ENCODE data around the gene NAPSA. TPM values are rescaled to one million over a fixed set of nuclear protein-coding genes. Genes with fewer than 3 reads are reported as not detected.

NAPSA gene
- polyA plus RNA-seq, 1 donor from 2014 or later: not detected

- Histone ChIP-seq H3K4me2 (ENCODE audit: low read length) (no peak overlapping the region), H4K20me1 (ENCODE audit: insufficient read depth) (no peaks in the 10 kb centered on the region), H3K4me3 (ENCODE audit: low read length) (no peak overlapping the region), H3K9me3 (ENCODE audit: low read length) (no peaks in the 10 kb centered on the region), H3K9ac (ENCODE audit: low read length) (no peak overlapping the region), H3K9me2 (ENCODE audit: insufficient read depth, low read length) (no peaks in the 10 kb centered on the region), H3K27me3 (ENCODE audit: insufficient read depth, low read depth, low read length) (no peaks in the 10 kb centered on the region), H3F3A (ENCODE audit: insufficient read depth, low read length, poor library complexity, severe bottlenecking) (peaks cover 4% of the 10 kb centered on the region), H3K27ac (ENCODE audit: low read length) (no peak overlapping the region), H3K79me2 (replicated peaks; ENCODE audit: insufficient read depth, low read length) (no peaks in the 10 kb centered on the region), H2AFZ (ENCODE audit: low read depth, low read length) (no peak overlapping the region), H3K36me3 (ENCODE audit: insufficient read depth, low read length) (no peaks in the 10 kb centered on the region)
- TF ChIP-seq REST (IDR thresholded peaks at IDR 0.05; ENCODE audit: borderline replicate concordance) (no peak), MXI1 (conservative IDR thresholded peaks at IDR 0.05; ENCODE audit: poor library complexity, severe bottlenecking) (no peak), SMC3 (conservative IDR thresholded peaks at IDR 0.05; ENCODE audit: poor library complexity) (no peak), POLR2AphosphoS5 (IDR thresholded peaks at IDR 0.05) (no peak), EZH2 (IDR thresholded peaks at IDR 0.05; ENCODE audit: borderline replicate concordance, insufficient read depth, low read length, poor library complexity, severe bottlenecking) (no peak)
Measured at GRCh38 chr19:50387176-50387867, 21.9 kb upstream of the NAPSA start.

- Histone ChIP-seq H4K20me1 (ENCODE audit: insufficient read depth) (no peaks in the 10 kb centered on the region), H3K9ac (ENCODE audit: low read length) (peak overlapping the region; percentile 58), H3K79me2 (replicated peaks; ENCODE audit: insufficient read depth, low read length) (no peaks in the 10 kb centered on the region), H3K4me3 (ENCODE audit: low read length) (peak overlapping the region; percentile 83), H3K27ac (ENCODE audit: low read length) (no peak overlapping the region), H3K9me2 (ENCODE audit: insufficient read depth, low read length) (no peaks in the 10 kb centered on the region), H2AFZ (ENCODE audit: low read depth, low read length) (peak overlapping the region; percentile 29), H3K4me2 (ENCODE audit: low read length) (peak overlapping the region; percentile 82), H3K36me3 (ENCODE audit: insufficient read depth, low read length) (no peaks in the 10 kb centered on the region), H3K9me3 (ENCODE audit: low read length) (no peaks in the 10 kb centered on the region), H3F3A (ENCODE audit: insufficient read depth, low read length, poor library complexity, severe bottlenecking) (peaks cover 4% of the 10 kb centered on the region), H3K27me3 (ENCODE audit: insufficient read depth, low read depth, low read length) (no peaks in the 10 kb centered on the region)
- no peak for TF ChIP-seq TAF1 (IDR thresholded peaks at IDR 0.05; ENCODE audit: low read depth)
- TF ChIP-seq SMC3 (conservative IDR thresholded peaks at IDR 0.05; ENCODE audit: poor library complexity): peak; percentile 17
Measured at GRCh38 chr19:50384685-50385535, 19.5 kb upstream of the NAPSA start.

- H3K9me2 ChIP-seq (ENCODE audit: insufficient read depth, low read length): no peaks in the 10 kb centered on the region
- TF ChIP-seq POLR2AphosphoS5 (IDR thresholded peaks at IDR 0.05) (peak; percentile 23), TAF1 (IDR thresholded peaks at IDR 0.05; ENCODE audit: low read depth) (no peak), EP300 (conservative IDR thresholded peaks at IDR 0.05; ENCODE audit: poor library complexity, severe bottlenecking) (no peak), CTCF (IDR thresholded peaks at IDR 0.05; ENCODE audit: poor library complexity, severe bottlenecking) (no peak), EZH2 (IDR thresholded peaks at IDR 0.05; ENCODE audit: borderline replicate concordance, insufficient read depth, low read length, poor library complexity, severe bottlenecking) (no peak), MXI1 (conservative IDR thresholded peaks at IDR 0.05; ENCODE audit: poor library complexity, severe bottlenecking) (peak; percentile 85), SMC3 (conservative IDR thresholded peaks at IDR 0.05; ENCODE audit: poor library complexity) (peak; percentile 16), REST (IDR thresholded peaks at IDR 0.05; ENCODE audit: borderline replicate concordance) (peak; percentile 42)
- peak within 1 kb of the TSS; percentile 82 for H3K4me2 ChIP-seq (ENCODE audit: low read length)
- H2AFZ ChIP-seq (ENCODE audit: low read depth, low read length): peak within 1 kb of the TSS; percentile 61
- H3K9me3 ChIP-seq (ENCODE audit: low read length): no peaks in the 10 kb centered on the region
- H3K79me2 ChIP-seq (replicated peaks; ENCODE audit: insufficient read depth, low read length): no peaks in the 10 kb centered on the region
- H3K27me3 ChIP-seq (ENCODE audit: insufficient read depth, low read depth, low read length): no peaks in the 10 kb centered on the region
- no peaks in the 10 kb centered on the region for H3K36me3 ChIP-seq (ENCODE audit: insufficient read depth, low read length)
- peak within 1 kb of the TSS; percentile 54 for H3K27ac ChIP-seq (ENCODE audit: low read length)
- H3K9ac ChIP-seq (ENCODE audit: low read length): peak within 1 kb of the TSS; percentile 58
- H4K20me1 ChIP-seq (ENCODE audit: insufficient read depth): no peaks in the 10 kb centered on the region
- peak within 1 kb of the TSS; percentile 83 for H3K4me3 ChIP-seq (ENCODE audit: low read length)
- peaks cover 4% of the 10 kb centered on the region for H3F3A ChIP-seq (ENCODE audit: insufficient read depth, low read length, poor library complexity, severe bottlenecking)
Measured at GRCh38 chr19:50383852-50384684, 18.6 kb upstream of the NAPSA start, which contains the start of gene POLD1. Gene POLD1 (plus strand): TSS chr19:50384347. CDS start chr19:50398852, 14,505 bp downstream.
